GM12878 (cell line): ENCODE results near the gene OR2B6. TPM values are rescaled to one million over a fixed set of nuclear protein-coding genes. Genes with fewer than 3 reads are reported as not detected.

Experiments
- ATAC-seq: fragments of 200-7000 bp; cut with Tn5 transposase; 3 replicates; pipeline ENCODE4 v1.9.1; 2020; ENCODE audit warnings: mild to moderate bottlenecking, moderate library complexity
- BruUV-seq: library from RNA; stranded (reverse); fragments of 400-500 nt; replicated peaks from 2 replicates; lab custom pipeline; 2021; lab: Mats Ljungman, UMichigan
- CTCF ChIA-PET: fragments of 300-600 bp; sonication (Branson Sonifier 250); formaldehyde crosslinking; extraction: SDS; loops from one replicate; lab custom pipeline; 2021; ENCODE audit warnings: inconsistent platforms; lab: Yijun Ruan, JAX
- POLR2A ChIA-PET: fragments of 350-600 bp; formaldehyde crosslinking; extraction: SDS; loops from one replicate; lab custom pipeline; 2021; ENCODE audit warnings: inconsistent platforms; lab: Charles Lee
- RAD21 ChIA-PET: fragments of 300-600 bp; sonication (Branson Sonifier 250); formaldehyde crosslinking; loops from one replicate; lab custom pipeline; 2023; ENCODE audit warnings: antibody characterized with exemption; ENCODE audit not compliant: unreplicated experiment; lab: Charles Lee
- SMC1A ChIA-PET: fragments of 300-600 bp; sonication (Branson Sonifier 250); formaldehyde crosslinking; loops from one replicate; lab custom pipeline; 2023; ENCODE audit not compliant: unreplicated experiment, uncharacterized antibody; lab: Charles Lee
- DNase-seq: peaks from one replicate; pipeline ENCODE4 v3.0.0-alpha.2; 2011; ENCODE audit warnings: low read depth, low spot score
- FAIRE-seq: peaks from 3 replicates; lab custom pipeline; 2011; peaks lifted over from hg19 to GRCh38; lab: Jason Lieb, UNC
- H2AFZ ChIP-seq: 2 replicates; pipeline ENCODE4 v1.6.0; 2011; ENCODE audit warnings: low read depth, low read length, control low read depth; ENCODE audit not compliant: control insufficient read depth
- H3K27ac ChIP-seq: 2 replicates; pipeline ENCODE4 v1.5.1; 2011; ENCODE audit warnings: control low read depth; ENCODE audit not compliant: control insufficient read depth, insufficient read depth
- H3K27me3 ChIP-seq, 2 experiments: replicated peaks in 1 of 2; 2 replicates each; pipeline versions ENCODE4 v1.6.0 to v1.6.1; 2011; ENCODE audit warnings: low read length in 1 of 2; ENCODE audit not compliant: control insufficient read depth in 2 of 2, insufficient read depth in 2 of 2
- H3K36me3 ChIP-seq, 2 experiments: 2 replicates each; pipeline ENCODE4 v1.5.1; 2011; ENCODE audit warnings: low read length in 1 of 2; ENCODE audit not compliant: control insufficient read depth in 2 of 2, insufficient read depth in 2 of 2
- H3K4me1 ChIP-seq: 2 replicates; pipeline ENCODE4 v1.6.1; 2011; ENCODE audit warnings: mild to moderate bottlenecking, low read length, moderate library complexity, mixed read lengths; ENCODE audit not compliant: control insufficient read depth, insufficient read depth
- H3K4me2 ChIP-seq: 2 replicates; pipeline ENCODE4 v1.6.0; 2011; ENCODE audit warnings: control low read depth; ENCODE audit not compliant: control insufficient read depth, insufficient read depth
- H3K4me3 ChIP-seq: fragments of 200-600 bp; sonication (generic); 2 replicates; pipeline ENCODE4 v1.5.1; 2016
- H3K79me2 ChIP-seq: 2 replicates; pipeline ENCODE4 v1.6.0; 2011; ENCODE audit warnings: low read length; ENCODE audit not compliant: control insufficient read depth, insufficient read depth
- H3K9ac ChIP-seq: 2 replicates; pipeline ENCODE4 v1.8.0; 2011; ENCODE audit warnings: low read length, control low read depth, mixed read lengths; ENCODE audit not compliant: control insufficient read depth, insufficient read depth
- H3K9me3 ChIP-seq: replicated peaks from 3 replicates; pipeline ENCODE4 v1.5.1; 2011; ENCODE audit warnings: mild to moderate bottlenecking, low read length; ENCODE audit not compliant: control insufficient read depth, insufficient read depth
- H4K20me1 ChIP-seq: 2 replicates; pipeline ENCODE4 v1.6.0; 2011; ENCODE audit not compliant: control insufficient read depth, insufficient read depth
- BCL11A ChIP-seq: IDR thresholded peaks from 2 replicates; pipeline ENCODE4 v1.6.1; 2011; ENCODE audit warnings: low read depth, low read length
- BMI1 ChIP-seq: fragments of 450-650 bp; IDR thresholded peaks from 2 replicates; pipeline ENCODE4 v1.6.1; 2016; ENCODE audit warnings: mild to moderate bottlenecking, moderate library complexity, borderline replicate concordance
- BRCA1 ChIP-seq: IDR thresholded peaks from 2 replicates; pipeline ENCODE4 v1.6.1; 2011; ENCODE audit warnings: low read depth, low read length, improper control_type of control experiment
- EZH2 ChIP-seq: IDR thresholded peaks from 2 replicates; pipeline ENCODE4 v1.6.1; 2012; ENCODE audit warnings: low read depth, mild to moderate bottlenecking, control low read depth, inconsistent platforms, low read length, borderline replicate concordance; ENCODE audit not compliant: control insufficient read depth
- FOS ChIP-seq: IDR thresholded peaks from 3 replicates; pipeline ENCODE4 v1.6.1; 2011; ENCODE audit warnings: borderline replicate concordance; ENCODE audit not compliant: insufficient read length; ENCODE audit errors: extremely low read depth
- HDAC6 ChIP-seq: fragments of 200-600 bp; sonication (generic); IDR thresholded peaks from one replicate; pipeline ENCODE4 v1.8.0; 2017; ENCODE audit warnings: antibody characterized with exemption; ENCODE audit not compliant: unreplicated experiment
- NBN ChIP-seq: fragments of 450-650 bp; IDR thresholded peaks from 2 replicates; pipeline ENCODE4 v1.6.1; 2016
- PAX8 ChIP-seq: fragments of 450-650 bp; IDR thresholded peaks from 2 replicates; pipeline ENCODE4 v1.6.1; 2017; ENCODE audit warnings: mild to moderate bottlenecking, moderate library complexity
- POLR2AphosphoS5 ChIP-seq: IDR thresholded peaks from 2 replicates; pipeline ENCODE4 v1.6.1; 2011; ENCODE audit warnings: mild to moderate bottlenecking, low read length, inconsistent platforms
- POU2F2 ChIP-seq: IDR thresholded peaks from 3 replicates; pipeline ENCODE4 v1.6.1; 2011; ENCODE audit warnings: low read depth, mild to moderate bottlenecking, low read length, borderline replicate concordance
- STAT3 ChIP-seq: IDR thresholded peaks from 2 replicates; pipeline ENCODE4 v1.6.1; 2011; ENCODE audit warnings: low read depth, low read length, improper control_type of control experiment
- SUZ12 ChIP-seq: fragments of 200-600 bp; sonication (generic); IDR thresholded peaks from one replicate; pipeline ENCODE4 v1.6.1; 2018; ENCODE audit warnings: antibody characterized with exemption, mild to moderate bottlenecking; ENCODE audit not compliant: unreplicated experiment
- TARDBP ChIP-seq: IDR thresholded peaks from 2 replicates; pipeline ENCODE4 v1.6.1; 2016; ENCODE audit warnings: borderline replicate concordance
- WGBS: methylation state at CpG from one replicate; pipeline ENCODE4 v1.1.6; 2016; ENCODE audit warnings: low lambda C conversion rate; ENCODE audit not compliant: insufficient replicate concordance, insufficient coverage; ENCODE audit errors: missing lambda C conversion rate; 5-methylcytosine and 5-hydroxymethylcytosine counted together
- in situ Hi-C: fragments of 300-500 bp; cut with MboI; formaldehyde crosslinking; loops from 9 replicates; pipeline ENCODE4 v1.14.3; 2018; ENCODE audit warnings: mixed read lengths
- intact Hi-C: fragments of 100-400 bp; cut with micrococcal nuclease; formaldehyde crosslinking; loops from one replicate; pipeline ENCODE4 v1.14.2; 2022; ENCODE audit not compliant: unreplicated experiment
- polyA plus RNA-seq, 11 experiments: library from polyadenylated mRNA; depleted of rRNA in 4 of 11; unstranded in 6 of 11; stranded (reverse) in 5 of 11; fragments of >200 nt; fragmentation: Nextera tagmentation in 4 of 11; fragmentation: Illumina TruSeq in 1 of 11; extraction: Ambion mirVana in 4 of 11; extraction: Trizol in 1 of 11; gene quantifications; 1 replicate in 1 of 11; 2 replicates in 10 of 11; pipeline versions ENCODE4 v1.2.1 to v1.2.3, GENCODE V29; 2011 to 2016; ENCODE audit warnings: inconsistent platforms in 2 of 11, missing spikeins in 2 of 11, low read depth in 1 of 11
- total RNA-seq, 4 experiments: library from RNA; depleted of rRNA in 3 of 4; stranded (reverse); fragments of >200 nt in 3 of 4; fragmentation: Illumina TruSeq in 1 of 4; extraction: Trizol in 1 of 4; gene quantifications; 2 replicates each; pipeline versions ENCODE4 v1.2.1 to v1.2.3, GENCODE V29; 2013 to 2021
- TF ChIP-seq, protein P1 (sequence below): fragments of 450-650 bp; IDR thresholded peaks from 2 replicates; pipeline ENCODE4 v1.6.1; 2018; ENCODE audit warnings: mild to moderate bottlenecking, low read depth, moderate library complexity; ENCODE audit not compliant: partially characterized antibody
- TF ChIP-seq, protein P2 (sequence below): fragments of 450-650 bp; IDR thresholded peaks from 2 replicates; pipeline ENCODE4 v1.6.1; 2016; ENCODE audit warnings: mild to moderate bottlenecking
- TF ChIP-seq, protein P3 (sequence below): fragments of 450-650 bp; IDR thresholded peaks from 2 replicates; pipeline ENCODE4 v1.6.1; 2017; ENCODE audit warnings: low read depth, mild to moderate bottlenecking, moderate library complexity
- TF ChIP-seq, protein P4 (sequence below): fragments of 450-650 bp; IDR thresholded peaks from 2 replicates; pipeline ENCODE4 v1.6.1; 2017; ENCODE audit warnings: mild to moderate bottlenecking, moderate library complexity

OR2B6 gene
- total and polyA plus RNA-seq, 10 of the 15 experiments (the other 5 are each of a cell fraction or from before 2014, with no cell fraction given): 0.29 to 10.3 (median 1.4) TPM; not detected in 1

DNA sequence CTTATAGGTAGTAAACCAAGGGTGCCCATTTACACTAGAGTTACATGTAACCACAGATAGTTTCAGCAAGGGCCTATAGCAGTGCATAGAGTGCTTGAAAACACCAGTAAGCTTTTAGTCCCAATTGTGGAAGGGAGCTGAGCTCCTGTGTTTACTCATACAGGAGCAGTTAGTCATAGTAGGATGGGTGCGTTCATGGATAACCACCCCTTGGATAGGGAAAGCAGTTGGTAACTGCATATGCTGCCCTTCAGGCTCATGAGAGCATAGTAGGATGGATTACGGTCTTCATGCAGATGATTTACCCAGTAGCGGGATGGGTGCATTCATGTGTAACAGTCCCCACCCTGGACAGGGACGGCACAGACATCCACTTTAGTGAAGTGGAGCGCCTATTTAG lies 45.1 kb downstream of the OR2B6 start:
- H3K9ac ChIP-seq: no peak overlapping the region
- intact Hi-C loops (no loop called here), in situ Hi-C loops (no loop called here)
- H3K4me1 ChIP-seq: no peaks in the 10 kb centered on the region
- H3K9me3 ChIP-seq: no peaks in the 10 kb centered on the region
- WGBS: 78% methylated on average over 5 of the region's 5 CpGs
- SMC1A ChIA-PET: no interaction called here
- no peak overlapping the region for H3K4me3 ChIP-seq
- DNase-seq (no peak), FAIRE-seq (no peak), ATAC-seq (no peak)
- no peak overlapping the region for H2AFZ ChIP-seq
- no peaks in the 10 kb centered on the region for H3K27me3 ChIP-seq
- no peak overlapping the region for H3K27ac ChIP-seq
- CTCF ChIA-PET: no interaction called here
- POLR2A ChIA-PET: no interaction called here
- BruUV-seq: no TSS peak
- no peaks in the 10 kb centered on the region for H3K79me2 ChIP-seq
- H4K20me1 ChIP-seq: no peaks in the 10 kb centered on the region
- H3K4me2 ChIP-seq: no peak overlapping the region
- RAD21 ChIA-PET: no interaction called here
- H3K36me3 ChIP-seq: no peaks in the 10 kb centered on the region
- no peak for TF ChIP-seq BMI1
- no peak for TF ChIP-seq PAX8
- TF ChIP-seq BCL11A: no peak
- TF ChIP-seq, protein P1, sequence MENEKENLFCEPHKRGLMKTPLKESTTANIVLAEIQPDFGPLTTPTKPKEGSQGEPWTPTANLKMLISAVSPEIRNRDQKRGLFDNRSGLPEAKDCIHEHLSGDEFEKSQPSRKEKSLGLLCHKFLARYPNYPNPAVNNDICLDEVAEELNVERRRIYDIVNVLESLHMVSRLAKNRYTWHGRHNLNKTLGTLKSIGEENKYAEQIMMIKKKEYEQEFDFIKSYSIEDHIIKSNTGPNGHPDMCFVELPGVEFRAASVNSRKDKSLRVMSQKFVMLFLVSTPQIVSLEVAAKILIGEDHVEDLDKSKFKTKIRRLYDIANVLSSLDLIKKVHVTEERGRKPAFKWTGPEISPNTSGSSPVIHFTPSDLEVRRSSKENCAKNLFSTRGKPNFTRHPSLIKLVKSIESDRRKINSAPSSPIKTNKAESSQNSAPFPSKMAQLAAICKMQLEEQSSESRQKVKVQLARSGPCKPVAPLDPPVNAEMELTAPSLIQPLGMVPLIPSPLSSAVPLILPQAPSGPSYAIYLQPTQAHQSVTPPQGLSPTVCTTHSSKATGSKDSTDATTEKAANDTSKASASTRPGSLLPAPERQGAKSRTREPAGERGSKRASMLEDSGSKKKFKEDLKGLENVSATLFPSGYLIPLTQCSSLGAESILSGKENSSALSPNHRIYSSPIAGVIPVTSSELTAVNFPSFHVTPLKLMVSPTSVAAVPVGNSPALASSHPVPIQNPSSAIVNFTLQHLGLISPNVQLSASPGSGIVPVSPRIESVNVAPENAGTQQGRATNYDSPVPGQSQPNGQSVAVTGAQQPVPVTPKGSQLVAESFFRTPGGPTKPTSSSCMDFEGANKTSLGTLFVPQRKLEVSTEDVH: no peak
- TF ChIP-seq, protein P2, sequence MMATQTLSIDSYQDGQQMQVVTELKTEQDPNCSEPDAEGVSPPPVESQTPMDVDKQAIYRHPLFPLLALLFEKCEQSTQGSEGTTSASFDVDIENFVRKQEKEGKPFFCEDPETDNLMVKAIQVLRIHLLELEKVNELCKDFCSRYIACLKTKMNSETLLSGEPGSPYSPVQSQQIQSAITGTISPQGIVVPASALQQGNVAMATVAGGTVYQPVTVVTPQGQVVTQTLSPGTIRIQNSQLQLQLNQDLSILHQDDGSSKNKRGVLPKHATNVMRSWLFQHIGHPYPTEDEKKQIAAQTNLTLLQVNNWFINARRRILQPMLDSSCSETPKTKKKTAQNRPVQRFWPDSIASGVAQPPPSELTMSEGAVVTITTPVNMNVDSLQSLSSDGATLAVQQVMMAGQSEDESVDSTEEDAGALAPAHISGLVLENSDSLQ: no peak
- TF ChIP-seq, protein P3, sequence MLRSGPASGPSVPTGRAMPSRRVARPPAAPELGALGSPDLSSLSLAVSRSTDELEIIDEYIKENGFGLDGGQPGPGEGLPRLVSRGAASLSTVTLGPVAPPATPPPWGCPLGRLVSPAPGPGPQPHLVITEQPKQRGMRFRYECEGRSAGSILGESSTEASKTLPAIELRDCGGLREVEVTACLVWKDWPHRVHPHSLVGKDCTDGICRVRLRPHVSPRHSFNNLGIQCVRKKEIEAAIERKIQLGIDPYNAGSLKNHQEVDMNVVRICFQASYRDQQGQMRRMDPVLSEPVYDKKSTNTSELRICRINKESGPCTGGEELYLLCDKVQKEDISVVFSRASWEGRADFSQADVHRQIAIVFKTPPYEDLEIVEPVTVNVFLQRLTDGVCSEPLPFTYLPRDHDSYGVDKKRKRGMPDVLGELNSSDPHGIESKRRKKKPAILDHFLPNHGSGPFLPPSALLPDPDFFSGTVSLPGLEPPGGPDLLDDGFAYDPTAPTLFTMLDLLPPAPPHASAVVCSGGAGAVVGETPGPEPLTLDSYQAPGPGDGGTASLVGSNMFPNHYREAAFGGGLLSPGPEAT: no peak
- no peak for TF ChIP-seq POLR2AphosphoS5
- no peak for TF ChIP-seq TARDBP
- TF ChIP-seq POU2F2: no peak
- TF ChIP-seq NBN: no peak
- TF ChIP-seq FOS: no peak
- no peak for TF ChIP-seq BRCA1
- no peak for TF ChIP-seq STAT3
- TF ChIP-seq, protein P4, sequence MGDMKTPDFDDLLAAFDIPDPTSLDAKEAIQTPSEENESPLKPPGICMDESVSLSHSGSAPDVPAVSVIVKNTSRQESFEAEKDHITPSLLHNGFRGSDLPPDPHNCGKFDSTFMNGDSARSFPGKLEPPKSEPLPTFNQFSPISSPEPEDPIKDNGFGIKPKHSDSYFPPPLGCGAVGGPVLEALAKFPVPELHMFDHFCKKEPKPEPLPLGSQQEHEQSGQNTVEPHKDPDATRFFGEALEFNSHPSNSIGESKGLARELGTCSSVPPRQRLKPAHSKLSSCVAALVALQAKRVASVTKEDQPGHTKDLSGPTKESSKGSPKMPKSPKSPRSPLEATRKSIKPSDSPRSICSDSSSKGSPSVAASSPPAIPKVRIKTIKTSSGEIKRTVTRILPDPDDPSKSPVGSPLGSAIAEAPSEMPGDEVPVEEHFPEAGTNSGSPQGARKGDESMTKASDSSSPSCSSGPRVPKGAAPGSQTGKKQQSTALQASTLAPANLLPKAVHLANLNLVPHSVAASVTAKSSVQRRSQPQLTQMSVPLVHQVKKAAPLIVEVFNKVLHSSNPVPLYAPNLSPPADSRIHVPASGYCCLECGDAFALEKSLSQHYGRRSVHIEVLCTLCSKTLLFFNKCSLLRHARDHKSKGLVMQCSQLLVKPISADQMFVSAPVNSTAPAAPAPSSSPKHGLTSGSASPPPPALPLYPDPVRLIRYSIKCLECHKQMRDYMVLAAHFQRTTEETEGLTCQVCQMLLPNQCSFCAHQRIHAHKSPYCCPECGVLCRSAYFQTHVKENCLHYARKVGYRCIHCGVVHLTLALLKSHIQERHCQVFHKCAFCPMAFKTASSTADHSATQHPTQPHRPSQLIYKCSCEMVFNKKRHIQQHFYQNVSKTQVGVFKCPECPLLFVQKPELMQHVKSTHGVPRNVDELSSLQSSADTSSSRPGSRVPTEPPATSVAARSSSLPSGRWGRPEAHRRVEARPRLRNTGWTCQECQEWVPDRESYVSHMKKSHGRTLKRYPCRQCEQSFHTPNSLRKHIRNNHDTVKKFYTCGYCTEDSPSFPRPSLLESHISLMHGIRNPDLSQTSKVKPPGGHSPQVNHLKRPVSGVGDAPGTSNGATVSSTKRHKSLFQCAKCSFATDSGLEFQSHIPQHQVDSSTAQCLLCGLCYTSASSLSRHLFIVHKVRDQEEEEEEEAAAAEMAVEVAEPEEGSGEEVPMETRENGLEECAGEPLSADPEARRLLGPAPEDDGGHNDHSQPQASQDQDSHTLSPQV: no peak
- TF ChIP-seq EZH2: no peak
- no peak for TF ChIP-seq SUZ12
- no peak for TF ChIP-seq HDAC6
